ENCODE measurements around the gene NACC2. TPM values are rescaled to one million over a fixed set of nuclear protein-coding genes. Genes with fewer than 3 reads are reported as not detected.

NACC2 gene
- total and polyA plus RNA-seq, 4 donors = 4.8 to 17.8 (median 8.8) TPM

DNA sequence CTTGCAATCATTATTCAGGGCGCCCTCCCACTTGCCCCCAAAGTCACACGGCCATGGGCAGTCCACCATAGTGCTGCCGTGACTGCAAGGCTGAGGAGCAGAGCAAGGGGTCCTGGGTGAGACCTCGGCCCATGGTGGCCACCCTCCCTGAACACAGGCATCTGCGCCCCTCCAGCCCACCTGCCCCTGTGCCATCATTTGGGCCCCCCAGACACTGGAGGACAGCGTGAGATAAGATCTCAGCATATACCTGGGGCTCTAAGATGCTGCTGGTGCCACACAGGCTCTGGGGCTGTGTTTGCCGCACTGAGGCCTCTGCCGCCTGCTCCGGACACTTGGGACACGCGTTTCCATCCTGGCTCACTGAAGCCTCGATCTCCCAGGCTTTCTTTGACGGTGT is 20.1 kb upstream of the NACC2 start (continued):
- TF ChIP-seq REST (IDR thresholded peaks at IDR 0.05) (no peak), FOXA1 (IDR thresholded peaks at IDR 0.05) (no peak), RAD21 (IDR thresholded peaks at IDR 0.05) (no peak), GABPA (IDR thresholded peaks at IDR 0.05 in 1 of 2, conservative IDR thresholded peaks at IDR 0.05 in 1 of 2) (no peak), YY1 (IDR thresholded peaks at IDR 0.05) (no peak), SP1 (IDR thresholded peaks at IDR 0.05) (no peak)
- TF ChIP-seq, protein P1, sequence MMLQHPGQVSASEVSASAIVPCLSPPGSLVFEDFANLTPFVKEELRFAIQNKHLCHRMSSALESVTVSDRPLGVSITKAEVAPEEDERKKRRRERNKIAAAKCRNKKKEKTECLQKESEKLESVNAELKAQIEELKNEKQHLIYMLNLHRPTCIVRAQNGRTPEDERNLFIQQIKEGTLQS (IDR thresholded peaks at IDR 0.05) = no peak
- TF ChIP-seq, protein P2, sequence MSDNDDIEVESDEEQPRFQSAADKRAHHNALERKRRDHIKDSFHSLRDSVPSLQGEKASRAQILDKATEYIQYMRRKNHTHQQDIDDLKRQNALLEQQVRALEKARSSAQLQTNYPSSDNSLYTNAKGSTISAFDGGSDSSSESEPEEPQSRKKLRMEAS (IDR thresholded peaks at IDR 0.05) = no peak

DNA sequence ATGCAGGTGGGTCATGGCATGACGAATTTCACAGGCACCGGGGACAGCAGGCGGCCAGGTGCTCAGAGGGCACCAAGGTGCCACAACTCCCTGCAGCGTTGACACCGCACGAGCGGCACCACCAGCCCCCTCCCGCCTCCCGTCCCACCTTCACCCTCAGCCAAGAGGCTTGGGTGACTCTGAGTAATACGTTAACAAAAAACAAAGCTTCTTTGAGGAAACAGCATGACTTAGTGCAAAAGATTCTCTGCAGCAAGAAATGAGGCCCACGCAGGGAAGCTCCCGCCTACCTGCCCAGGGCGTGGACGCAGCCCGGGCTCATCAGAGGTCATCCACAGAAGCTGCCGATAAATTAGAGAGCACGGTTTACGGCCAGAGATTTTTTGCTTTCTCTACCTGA is 19.5 kb upstream of the NACC2 start:
- peaks cover 0 to 5% (median 3%) of the 10 kb centered on the region in 4 donors for H3K36me3 ChIP-seq (ENCODE audit: control insufficient read depth in 4 of 4, insufficient read depth in 3 of 4, low read depth in 1 of 4, low read length in 3 of 4)
- no peak for DNase-seq (ENCODE audit: low spot score)
- TF ChIP-seq HNF4A (conservative IDR thresholded peaks at IDR 0.05) = no peak
- TF ChIP-seq, protein P1 (IDR thresholded peaks at IDR 0.05) = no peak
- no peak for TF ChIP-seq TAF1 (conservative IDR thresholded peaks at IDR 0.05)
- H3K9ac ChIP-seq (ENCODE audit: low read depth in 1 of 2, low read length in 2 of 2) = no peak overlapping the region
- no peak overlapping the region for H3K27ac ChIP-seq (ENCODE audit: low read depth in 1 of 2, low read length in 2 of 2)
- H3K4me3 ChIP-seq (ENCODE audit: low read depth in 1 of 3, low read length in 3 of 3) = no peak overlapping the region
- no peaks in the 10 kb centered on the region for H3K27me3 ChIP-seq (ENCODE audit: control insufficient read depth in 4 of 4, insufficient read depth in 4 of 4, low read length in 3 of 4)
- 96% methylated on average over 18 of the region's 18 CpGs for WGBS
- H3K4me1 ChIP-seq (ENCODE audit: control insufficient read depth in 4 of 4, insufficient read depth in 4 of 4, low read length in 3 of 4) = peaks cover 14 to 27% (median 20%) of the 10 kb centered on the region in 4 donors
- H3K9me3 ChIP-seq (ENCODE audit: control insufficient read depth in 4 of 4, low read length in 3 of 4) = no peaks in the 10 kb centered on the region

- H3K4me3 ChIP-seq (ENCODE audit: low read depth in 1 of 3, low read length in 3 of 3) = no peak overlapping the region
- no peak overlapping the region for H3K27ac ChIP-seq (ENCODE audit: low read depth in 1 of 2, low read length in 2 of 2)
- DNase-seq (ENCODE audit: low spot score) = no peak
- WGBS = 78% methylated on average over 11 of the region's 11 CpGs
- TF ChIP-seq REST (IDR thresholded peaks at IDR 0.05) = no peak
- TF ChIP-seq YY1 (IDR thresholded peaks at IDR 0.05) = no peak
- H3K9me3 ChIP-seq (ENCODE audit: control insufficient read depth in 4 of 4, low read length in 3 of 4) = no peaks in the 10 kb centered on the region
- no peaks in the 10 kb centered on the region for H3K27me3 ChIP-seq (ENCODE audit: control insufficient read depth in 4 of 4, insufficient read depth in 4 of 4, low read length in 3 of 4)
- peaks cover 16 to 25% (median 24%) of the 10 kb centered on the region in 4 donors for H3K4me1 ChIP-seq (ENCODE audit: control insufficient read depth in 4 of 4, insufficient read depth in 4 of 4, low read length in 3 of 4)
- no peak overlapping the region for H3K9ac ChIP-seq (ENCODE audit: low read depth in 1 of 2, low read length in 2 of 2)
- H3K36me3 ChIP-seq (ENCODE audit: control insufficient read depth in 4 of 4, insufficient read depth in 3 of 4, low read depth in 1 of 4, low read length in 3 of 4) = peaks cover 0 to 5% (median 3%) of the 10 kb centered on the region in 4 donors
These were observed 17.5 kb upstream of the NACC2 start for GRCh38 chr9:136112541-136112940.

All from liver (tissue), 9 donors.